Astrocyte (in vitro differentiated cells and primary cell): ENCODE data around the gene SVOPL. TPM values are rescaled to one million over a fixed set of nuclear protein-coding genes. Genes with fewer than 3 reads are reported as not detected.

ENCODE experiments used
- DNase-seq: peaks from one replicate; pipeline ENCODE4 v3.0.0-alpha.2; 2010; ENCODE audit warnings: low read depth
- FAIRE-seq: peaks from 2 replicates; lab custom pipeline; 2011; peaks lifted over from hg19 to GRCh38; lab: Jason Lieb, UNC
- H2AFZ ChIP-seq: 2 replicates; pipeline ENCODE4 v1.6.0; 2012; ENCODE audit warnings: low read depth, low read length, inconsistent platforms
- H3K27ac ChIP-seq: 2 replicates; pipeline ENCODE4 v1.5.1; 2011; ENCODE audit warnings: low read depth, low read length, inconsistent platforms
- H3K27me3 ChIP-seq: 2 replicates; pipeline ENCODE4 v1.6.0; 2011; ENCODE audit warnings: low read length, inconsistent platforms; ENCODE audit not compliant: insufficient read depth
- H3K36me3 ChIP-seq: 2 replicates; pipeline ENCODE4 v1.5.1; 2011; ENCODE audit warnings: low read length, inconsistent platforms; ENCODE audit not compliant: insufficient read depth
- H3K4me1 ChIP-seq: 2 replicates; pipeline ENCODE4 v1.5.1; 2011; ENCODE audit warnings: low read length, inconsistent platforms; ENCODE audit not compliant: insufficient read depth
- H3K4me2 ChIP-seq: 2 replicates; pipeline ENCODE4 v1.6.0; 2012; ENCODE audit warnings: low read length, inconsistent platforms
- H3K4me3 ChIP-seq: 2 replicates; pipeline ENCODE4 v1.5.1; 2011; ENCODE audit warnings: low read depth, mild to moderate bottlenecking, low read length, inconsistent platforms; ENCODE audit not compliant: insufficient read depth
- H3K79me2 ChIP-seq: 2 replicates; pipeline ENCODE4 v1.6.0; 2012; ENCODE audit warnings: mild to moderate bottlenecking, low read length, inconsistent platforms; ENCODE audit not compliant: insufficient read depth
- H3K9ac ChIP-seq: 2 replicates; pipeline ENCODE4 v1.6.0; 2012; ENCODE audit warnings: mild to moderate bottlenecking, low read length, inconsistent platforms
- H3K9me3 ChIP-seq: 2 replicates; pipeline ENCODE4 v1.5.1; 2012; ENCODE audit warnings: low read depth, mild to moderate bottlenecking, low read length, inconsistent platforms; ENCODE audit not compliant: insufficient read depth
- H4K20me1 ChIP-seq: 2 replicates; pipeline ENCODE4 v1.6.0; 2012; ENCODE audit warnings: low read length, inconsistent platforms; ENCODE audit not compliant: insufficient read depth
- H3K27ac Mint-ChIP-seq: one replicate; pipeline ENCODE4 v1.8.0; 2021; ENCODE audit warnings: mild to moderate bottlenecking, mixed read lengths; ENCODE audit not compliant: unreplicated experiment
- H3K27me3 Mint-ChIP-seq: one replicate; pipeline ENCODE4 v1.8.0; 2021; ENCODE audit warnings: low read depth, mixed read lengths; ENCODE audit not compliant: unreplicated experiment
- H3K36me3 Mint-ChIP-seq: one replicate; pipeline ENCODE4 v1.8.0; 2021; ENCODE audit warnings: low read depth, mixed read lengths; ENCODE audit not compliant: unreplicated experiment
- H3K4me1 Mint-ChIP-seq: one replicate; pipeline ENCODE4 v1.8.0; 2021; ENCODE audit warnings: low read depth, mixed read lengths; ENCODE audit not compliant: unreplicated experiment
- H3K4me3 Mint-ChIP-seq: one replicate; pipeline ENCODE4 v1.8.0; 2021; ENCODE audit warnings: mild to moderate bottlenecking, moderate library complexity, mixed read lengths; ENCODE audit not compliant: unreplicated experiment
- H3K9me3 Mint-ChIP-seq: one replicate; pipeline ENCODE4 v1.8.0; 2021; ENCODE audit warnings: mild to moderate bottlenecking, mixed read lengths; ENCODE audit not compliant: unreplicated experiment
- CTCF ChIP-seq: IDR thresholded peaks from 2 replicates; pipeline ENCODE4 v1.5.1; 2011; ENCODE audit warnings: low read depth, mild to moderate bottlenecking, inconsistent platforms, low read length, moderate library complexity; ENCODE audit not compliant: insufficient read depth
- EZH2 ChIP-seq: IDR thresholded peaks from 2 replicates; pipeline ENCODE4 v1.6.1; 2012; ENCODE audit warnings: mild to moderate bottlenecking, low read length, inconsistent platforms; ENCODE audit not compliant: insufficient read depth
- total RNA-seq: library from RNA; stranded (reverse); gene quantifications from 2 replicates; pipeline ENCODE4 v1.2.1, GENCODE V29; 2021

SVOPL gene
- total RNA-seq, 1 donor from 2014 or later: 0.34 TPM

GRCh38 chr7:138546829-138547228 is 154.3 kb downstream of the SVOPL start:
- no peaks in the 10 kb centered on the region for H3K9me3 ChIP-seq
- Mint-ChIP-seq H3K4me1 (peaks cover 8% of the 10 kb centered on the region), H3K27me3 (no peaks in the 10 kb centered on the region), H3K36me3 (peaks cover 22% of the 10 kb centered on the region), H3K9me3 (no peaks in the 10 kb centered on the region), H3K27ac (no peak overlapping the region), H3K4me3 (no peak overlapping the region)
- no peak overlapping the region for H2AFZ ChIP-seq
- H4K20me1 ChIP-seq: no peaks in the 10 kb centered on the region
- no peak overlapping the region for H3K4me2 ChIP-seq
- H3K36me3 ChIP-seq: peaks cover 3% of the 10 kb centered on the region
- FAIRE-seq (no peak), DNase-seq (no peak)
- TF ChIP-seq CTCF (no peak), EZH2 (no peak)
- no peak overlapping the region for H3K27ac ChIP-seq
- H3K27me3 ChIP-seq: no peaks in the 10 kb centered on the region
- no peaks in the 10 kb centered on the region for H3K4me1 ChIP-seq
- H3K9ac ChIP-seq: no peak overlapping the region
- H3K79me2 ChIP-seq: peaks cover 3% of the 10 kb centered on the region
- no peak overlapping the region for H3K4me3 ChIP-seq

- no peak overlapping the region for H3K9ac ChIP-seq
- no peaks in the 10 kb centered on the region for H3K9me3 ChIP-seq
- no peak overlapping the region for H2AFZ ChIP-seq
- no peak overlapping the region for H3K27ac Mint-ChIP-seq
- no peak overlapping the region for H3K4me2 ChIP-seq
- peaks cover 8% of the 10 kb centered on the region for H3K4me1 Mint-ChIP-seq
- no peak for DNase-seq
- H3K27ac ChIP-seq: no peak overlapping the region
- H3K36me3 ChIP-seq: peaks cover 1% of the 10 kb centered on the region
- H3K4me3 ChIP-seq: no peak overlapping the region
- FAIRE-seq: no peak
- H3K4me3 Mint-ChIP-seq: no peak overlapping the region
- no peaks in the 10 kb centered on the region for H3K27me3 ChIP-seq
- H3K9me3 Mint-ChIP-seq: no peaks in the 10 kb centered on the region
- H3K36me3 Mint-ChIP-seq: peaks cover 26% of the 10 kb centered on the region
- TF ChIP-seq CTCF: no peak
- no peak for TF ChIP-seq EZH2
- no peaks in the 10 kb centered on the region for H4K20me1 ChIP-seq
- no peaks in the 10 kb centered on the region for H3K4me1 ChIP-seq
- no peaks in the 10 kb centered on the region for H3K27me3 Mint-ChIP-seq
- H3K79me2 ChIP-seq: peaks cover 3% of the 10 kb centered on the region
Measured at GRCh38 chr7:138546064-138546619, 155.0 kb downstream of the SVOPL start.

GRCh38 chr7:138545123-138545522 is 156.0 kb downstream of the SVOPL start:
- no peaks in the 10 kb centered on the region for H3K9me3 Mint-ChIP-seq
- peaks cover 8% of the 10 kb centered on the region for H3K4me1 Mint-ChIP-seq
- peaks cover 30% of the 10 kb centered on the region for H3K36me3 Mint-ChIP-seq
- no peaks in the 10 kb centered on the region for H4K20me1 ChIP-seq
- TF ChIP-seq EZH2 (no peak), CTCF (no peak)
- FAIRE-seq (no peak), DNase-seq (no peak)
- H3K4me2 ChIP-seq: no peak overlapping the region
- no peak overlapping the region for H3K27ac ChIP-seq
- H2AFZ ChIP-seq: no peak overlapping the region
- no peaks in the 10 kb centered on the region for H3K4me1 ChIP-seq
- H3K27ac Mint-ChIP-seq: no peak overlapping the region
- no peaks in the 10 kb centered on the region for H3K27me3 Mint-ChIP-seq
- no peak overlapping the region for H3K4me3 Mint-ChIP-seq
- no peaks in the 10 kb centered on the region for H3K9me3 ChIP-seq
- peaks cover under 1% of the 10 kb centered on the region for H3K36me3 ChIP-seq
- H3K79me2 ChIP-seq: peaks cover 3% of the 10 kb centered on the region
- H3K4me3 ChIP-seq: no peak overlapping the region
- H3K27me3 ChIP-seq: no peaks in the 10 kb centered on the region
- no peak overlapping the region for H3K9ac ChIP-seq
